Panc1 (cell line): ENCODE results near the gene IL18. TPM values are rescaled to one million over a fixed set of nuclear protein-coding genes. Genes with fewer than 3 reads are reported as not detected.

Experiments used
- ATAC-seq: fragments of 200-7000 bp; cut with Tn5 transposase; 2 replicates; pipeline ENCODE4 v1.9.1; 2020; ENCODE audit warnings: mild to moderate bottlenecking, moderate library complexity
- BruUV-seq: library from RNA; stranded (reverse); fragments of 400-500 nt; replicated peaks from 2 replicates; lab custom pipeline; 2021; lab: Mats Ljungman, UMichigan
- CTCF ChIA-PET: fragments of 300-600 bp; sonication (Branson Sonifier 250); formaldehyde crosslinking; loops from one replicate; lab custom pipeline; 2022; ENCODE audit warnings: antibody characterized with exemption; lab: Charles Lee
- POLR2A ChIA-PET: fragments of 300-600 bp; sonication (Branson Sonifier 250); formaldehyde crosslinking; loops from one replicate; lab custom pipeline; 2022; ENCODE audit warnings: antibody characterized with exemption; lab: Charles Lee
- DNase-seq: peaks from one replicate; pipeline ENCODE4 v3.0.0-alpha.2; 2010; ENCODE audit warnings: low read depth, low spot score
- H3K27ac ChIP-seq: 2 replicates; pipeline ENCODE4 v1.5.1; 2011; ENCODE audit warnings: mild to moderate bottlenecking, low read length, inconsistent platforms
- H3K27me3 ChIP-seq: fragments of 200-500 bp; sonication (Bioruptor generic); 2 replicates; pipeline ENCODE4 v1.6.0; 2014; ENCODE audit warnings: low read length, inconsistent platforms; ENCODE audit not compliant: control insufficient read depth, insufficient read depth
- H3K36me3 ChIP-seq: fragments of 200-500 bp; sonication (Bioruptor generic); 2 replicates; pipeline ENCODE4 v1.5.1; 2014; ENCODE audit warnings: inconsistent platforms, mild to moderate bottlenecking, low read length, moderate library complexity; ENCODE audit not compliant: control insufficient read depth, insufficient read depth
- H3K4me1 ChIP-seq: 2 replicates; pipeline ENCODE4 v1.5.1; 2011; ENCODE audit warnings: inconsistent platforms, mild to moderate bottlenecking, low read length, moderate library complexity; ENCODE audit not compliant: control insufficient read depth, insufficient read depth
- H3K4me3 ChIP-seq, 2 experiments: 2 replicates each; pipeline ENCODE4 v1.5.1; 2011 to 2012; ENCODE audit warnings: low read depth in 2 of 2, low read length in 2 of 2, mild to moderate bottlenecking in 2 of 2, inconsistent platforms in 1 of 2, moderate library complexity in 1 of 2
- H3K9me3 ChIP-seq: fragments of 200-500 bp; sonication (Bioruptor generic); 2 replicates; pipeline ENCODE4 v1.5.1; 2014; ENCODE audit warnings: low read depth, mild to moderate bottlenecking, inconsistent platforms, low read length, moderate library complexity; ENCODE audit not compliant: control insufficient read depth, insufficient read depth
- CTCF ChIP-seq: fragments of 450-650 bp; IDR thresholded peaks from 2 replicates; pipeline ENCODE4 v1.5.1; 2017; ENCODE audit warnings: mild to moderate bottlenecking
- POLR2AphosphoS5 ChIP-seq: IDR thresholded peaks from 2 replicates; pipeline ENCODE4 v1.6.1; 2012; ENCODE audit warnings: mild to moderate bottlenecking, low read depth, low read length, moderate library complexity
- REST ChIP-seq, 2 experiments: IDR thresholded peaks; 2 replicates each; pipeline ENCODE4 v1.6.1; 2011 to 2012; ENCODE audit warnings: low read depth in 2 of 2, control low read depth in 1 of 2, low read length in 1 of 2, mild to moderate bottlenecking in 1 of 2, moderate library complexity in 1 of 2; ENCODE audit not compliant: insufficient read depth in 1 of 2
- SIN3A ChIP-seq: IDR thresholded peaks from 2 replicates; pipeline ENCODE4 v1.6.1; 2012; ENCODE audit warnings: low read depth, mild to moderate bottlenecking, low read length, moderate library complexity, borderline replicate concordance; ENCODE audit not compliant: insufficient read depth
- TCF7L2 ChIP-seq: IDR thresholded peaks from 2 replicates; pipeline ENCODE4 v1.6.1; 2011; ENCODE audit warnings: mild to moderate bottlenecking, low read depth, low read length, inconsistent platforms
- in situ Hi-C: cut with HindIII; loops from 2 replicates; pipeline ENCODE4 v1.10.0; 2016; ENCODE audit warnings: low sequenced_read_pairs, low pct_unique_long_range_greater_than_20kb
- intact Hi-C: fragments of 100-400 bp; cut with micrococcal nuclease; formaldehyde crosslinking; loops from one replicate; pipeline ENCODE4 v1.10.0; 2022; ENCODE audit not compliant: unreplicated experiment
- total RNA-seq: library from RNA; stranded (reverse); gene quantifications from one replicate; pipeline ENCODE4 v1.2.1, GENCODE V29; 2021; ENCODE audit not compliant: unreplicated experiment

The IL18 gene
- total RNA-seq, 1 experiment from 2014 or later: 22.5 TPM

- no peak overlapping the region for H3K4me3 ChIP-seq
- POLR2A ChIA-PET: interaction anchor here (0.6 kb wide), 1 partner anchor 16 kb away, joined by 3 read pairs; no protein-coding TSS in a partner anchor
- H3K36me3 ChIP-seq: no peaks in the 10 kb centered on the region
- intact Hi-C loops (no loop called here), in situ Hi-C loops (no loop called here)
- H3K9me3 ChIP-seq: no peaks in the 10 kb centered on the region
- DNase-seq (no peak), ATAC-seq (no peak)
- H3K4me1 ChIP-seq: no peaks in the 10 kb centered on the region
- TF ChIP-seq REST (IDR thresholded peaks at IDR 0.05; ENCODE audit: insufficient read depth in 1 of 2, low read depth in 2 of 2, low read length in 1 of 2): no peak
- TF ChIP-seq TCF7L2: no peak
- no peak for TF ChIP-seq SIN3A
- TF ChIP-seq POLR2AphosphoS5: no peak
- TF ChIP-seq CTCF: no peak
- H3K27ac ChIP-seq: no peak overlapping the region
- CTCF ChIA-PET: no interaction called here
- no TSS peak for BruUV-seq
- H3K27me3 ChIP-seq: no peaks in the 10 kb centered on the region
These were observed 34.2 kb downstream of the IL18 start for GRCh38 chr11:112129656-112130055.

- no peak overlapping the region for H3K4me3 ChIP-seq
- intact Hi-C loops: no loop called here
- H3K27ac ChIP-seq: no peak overlapping the region
- in situ Hi-C loops: no loop called here
- TF ChIP-seq CTCF (no peak), SIN3A (no peak), TCF7L2 (no peak), REST (IDR thresholded peaks at IDR 0.05; ENCODE audit: insufficient read depth in 1 of 2, low read depth in 2 of 2, low read length in 1 of 2) (no peak), POLR2AphosphoS5 (no peak)
- BruUV-seq: no TSS peak
- DNase-seq (no peak), ATAC-seq (peak; percentile 72)
- no peaks in the 10 kb centered on the region for H3K4me1 ChIP-seq
- no peaks in the 10 kb centered on the region for H3K27me3 ChIP-seq
- H3K36me3 ChIP-seq: no peaks in the 10 kb centered on the region
- CTCF ChIA-PET: no interaction called here
- H3K9me3 ChIP-seq: no peaks in the 10 kb centered on the region
- POLR2A ChIA-PET: interaction anchor here (0.6 kb wide), 1 partner anchor 250 kb away, joined by 3 read pairs; no protein-coding TSS in a partner anchor
These were observed 35.3 kb downstream of the IL18 start for GRCh38 chr11:112128483-112129121.
